ENCODE data around the gene IL1R1. TPM values are rescaled to one million over a fixed set of nuclear protein-coding genes. Genes with fewer than 3 reads are reported as not detected.

IL1R1 gene
- total and polyA plus RNA-seq, 3 donors from 2014 or later = 35.4 to 51.3 (median 49.6) TPM

DNA sequence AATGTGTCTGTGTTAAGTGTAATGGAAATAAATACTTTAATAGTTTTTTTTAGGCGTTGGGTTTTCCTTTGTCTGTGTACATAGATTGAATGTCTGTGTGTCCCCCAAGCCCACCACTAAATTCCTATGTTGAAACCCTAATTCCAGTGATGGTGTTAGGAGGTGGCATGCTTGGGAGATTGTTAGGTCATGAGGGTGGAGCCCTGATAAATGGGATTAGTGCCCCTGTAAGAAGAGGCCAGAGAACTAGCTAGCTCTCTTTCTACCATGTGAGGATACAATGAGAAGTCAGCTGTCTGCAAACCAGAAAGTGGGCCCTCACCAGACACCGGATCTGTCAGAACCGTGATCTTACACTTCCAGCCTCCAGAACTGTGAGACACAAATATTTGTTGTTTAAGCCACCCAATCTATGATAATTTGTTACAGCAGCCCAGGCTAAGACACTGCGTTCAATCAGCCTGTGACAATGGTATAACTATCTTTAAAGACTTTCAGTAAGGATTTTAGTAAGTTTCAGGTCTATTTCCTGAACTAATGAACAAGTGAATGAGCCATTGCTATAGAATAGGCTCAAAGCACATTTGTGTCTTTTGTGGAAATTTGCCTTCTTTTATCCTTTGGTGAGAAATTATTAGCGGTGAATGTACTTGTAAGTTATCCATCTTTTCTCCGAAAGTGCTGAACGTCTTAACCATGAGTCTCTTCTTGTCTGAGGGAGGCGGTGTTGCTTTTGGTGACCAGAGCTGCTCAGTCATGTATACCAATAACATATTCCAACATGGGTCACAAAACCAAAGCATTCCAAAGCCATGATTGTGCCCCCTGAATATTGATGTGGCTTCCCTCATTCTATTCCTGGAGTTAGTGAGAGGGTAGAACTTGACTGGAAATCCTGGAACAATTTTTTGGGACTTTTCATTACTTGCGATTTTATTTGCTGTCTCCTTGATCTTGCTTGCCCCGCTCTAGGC is 29.6 kb upstream of the IL1R1 start:
- H3K36me3 ChIP-seq (ENCODE audit: low read depth, missing control alignments) = no peaks in the 10 kb centered on the region
- intact Hi-C loops (cut with DNase I; ENCODE audit: low total_unique reads) = no loop called here
- TF ChIP-seq POLR2A (IDR thresholded peaks at IDR 0.05) = no peak
- TF ChIP-seq, protein P1, sequence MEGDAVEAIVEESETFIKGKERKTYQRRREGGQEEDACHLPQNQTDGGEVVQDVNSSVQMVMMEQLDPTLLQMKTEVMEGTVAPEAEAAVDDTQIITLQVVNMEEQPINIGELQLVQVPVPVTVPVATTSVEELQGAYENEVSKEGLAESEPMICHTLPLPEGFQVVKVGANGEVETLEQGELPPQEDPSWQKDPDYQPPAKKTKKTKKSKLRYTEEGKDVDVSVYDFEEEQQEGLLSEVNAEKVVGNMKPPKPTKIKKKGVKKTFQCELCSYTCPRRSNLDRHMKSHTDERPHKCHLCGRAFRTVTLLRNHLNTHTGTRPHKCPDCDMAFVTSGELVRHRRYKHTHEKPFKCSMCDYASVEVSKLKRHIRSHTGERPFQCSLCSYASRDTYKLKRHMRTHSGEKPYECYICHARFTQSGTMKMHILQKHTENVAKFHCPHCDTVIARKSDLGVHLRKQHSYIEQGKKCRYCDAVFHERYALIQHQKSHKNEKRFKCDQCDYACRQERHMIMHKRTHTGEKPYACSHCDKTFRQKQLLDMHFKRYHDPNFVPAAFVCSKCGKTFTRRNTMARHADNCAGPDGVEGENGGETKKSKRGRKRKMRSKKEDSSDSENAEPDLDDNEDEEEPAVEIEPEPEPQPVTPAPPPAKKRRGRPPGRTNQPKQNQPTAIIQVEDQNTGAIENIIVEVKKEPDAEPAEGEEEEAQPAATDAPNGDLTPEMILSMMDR (IDR thresholded peaks at IDR 0.05) = no peak
- H3K4me3 ChIP-seq = no peak overlapping the region
- H3K27me3 ChIP-seq = no peaks in the 10 kb centered on the region
- no peaks in the 10 kb centered on the region for H3K4me1 ChIP-seq
- WGBS, 2 donors = 86 to 97% methylated on average over 10 of the region's 10 CpGs
- DNase-seq = no peak
- H3K9me3 ChIP-seq = no peaks in the 10 kb centered on the region
- H3K27ac ChIP-seq = no peak overlapping the region

DNA sequence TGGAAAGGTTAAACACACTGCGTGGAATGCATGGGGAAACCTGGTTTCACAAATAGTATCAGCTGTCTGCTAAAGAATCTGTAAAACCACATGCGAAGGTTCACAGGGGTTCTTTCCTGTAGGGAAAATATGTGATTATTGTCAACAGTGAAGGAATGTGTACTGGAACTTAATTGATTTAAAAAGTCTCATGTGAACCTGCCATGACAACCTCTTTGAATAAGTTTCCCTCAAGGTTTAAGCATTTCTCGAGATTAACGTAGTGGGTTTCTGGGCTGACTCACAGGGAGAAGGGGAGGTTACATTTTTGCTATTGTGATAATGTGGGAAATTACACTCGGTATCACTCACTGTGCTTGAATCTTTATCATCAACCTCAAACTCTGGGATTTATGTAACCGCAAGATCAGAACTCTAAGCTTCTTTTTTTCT is 28.2 kb upstream of the IL1R1 start:
- whole genome bisulfite sequencing, 2 donors = 81 to 90% methylated on average over 6 of the region's 6 CpGs
- Histone ChIP-seq H3K9me3 (no peaks in the 10 kb centered on the region), H3K36me3 (ENCODE audit: low read depth, missing control alignments) (no peaks in the 10 kb centered on the region), H3K4me1 (no peaks in the 10 kb centered on the region), H3K27me3 (no peaks in the 10 kb centered on the region), H3K27ac (no peak overlapping the region), H3K4me3 (no peak overlapping the region)
- no peak for DNase-seq
- intact Hi-C loops (cut with DNase I; ENCODE audit: low total_unique reads) = no loop called here
- TF ChIP-seq POLR2A (IDR thresholded peaks at IDR 0.05) = no peak
- TF ChIP-seq, protein P1 (IDR thresholded peaks at IDR 0.05) = no peak

DNA sequence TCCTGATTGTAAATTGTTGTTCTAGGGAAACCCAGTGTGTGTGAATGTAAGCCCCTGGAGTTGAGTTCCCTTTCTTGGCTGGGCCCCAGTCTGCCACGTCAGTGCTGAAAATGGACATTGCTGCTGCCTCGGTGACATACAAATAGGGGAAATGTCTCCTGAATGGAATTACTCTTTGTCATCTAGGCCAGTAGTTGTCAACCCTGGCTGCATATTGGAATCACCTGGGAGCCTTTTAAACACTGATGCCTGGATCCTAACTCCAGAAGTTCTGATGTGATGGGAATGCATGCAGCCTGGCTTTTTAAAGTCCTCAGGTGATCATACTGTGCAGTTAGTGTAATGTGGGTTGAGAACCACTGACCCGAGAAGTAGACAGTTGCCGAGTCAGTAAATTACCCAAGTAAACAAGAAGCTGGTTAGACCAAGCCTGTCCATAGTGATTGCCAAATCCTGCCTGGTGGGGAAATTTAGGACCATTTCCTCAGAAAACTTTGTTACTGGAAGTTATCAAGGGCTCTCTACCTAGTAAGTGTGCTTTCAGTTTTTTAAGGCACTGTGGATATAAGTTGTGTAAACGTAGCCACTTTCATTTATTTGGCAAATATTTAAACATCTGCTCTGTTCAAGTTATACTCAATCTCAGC is 27.6 kb upstream of the IL1R1 start:
- Histone ChIP-seq H3K9me3 (no peaks in the 10 kb centered on the region), H3K4me3 (no peak overlapping the region), H3K36me3 (ENCODE audit: low read depth, missing control alignments) (no peaks in the 10 kb centered on the region), H3K27ac (no peak overlapping the region), H3K4me1 (no peaks in the 10 kb centered on the region), H3K27me3 (no peaks in the 10 kb centered on the region)
- intact Hi-C loops (cut with DNase I; ENCODE audit: low total_unique reads) = no loop called here
- 90 to 91% methylated on average over 5 of the region's 5 CpGs for WGBS, 2 donors
- no peak for DNase-seq
- TF ChIP-seq, protein P1 (IDR thresholded peaks at IDR 0.05) = no peak
- no peak for TF ChIP-seq POLR2A (IDR thresholded peaks at IDR 0.05)

DNA sequence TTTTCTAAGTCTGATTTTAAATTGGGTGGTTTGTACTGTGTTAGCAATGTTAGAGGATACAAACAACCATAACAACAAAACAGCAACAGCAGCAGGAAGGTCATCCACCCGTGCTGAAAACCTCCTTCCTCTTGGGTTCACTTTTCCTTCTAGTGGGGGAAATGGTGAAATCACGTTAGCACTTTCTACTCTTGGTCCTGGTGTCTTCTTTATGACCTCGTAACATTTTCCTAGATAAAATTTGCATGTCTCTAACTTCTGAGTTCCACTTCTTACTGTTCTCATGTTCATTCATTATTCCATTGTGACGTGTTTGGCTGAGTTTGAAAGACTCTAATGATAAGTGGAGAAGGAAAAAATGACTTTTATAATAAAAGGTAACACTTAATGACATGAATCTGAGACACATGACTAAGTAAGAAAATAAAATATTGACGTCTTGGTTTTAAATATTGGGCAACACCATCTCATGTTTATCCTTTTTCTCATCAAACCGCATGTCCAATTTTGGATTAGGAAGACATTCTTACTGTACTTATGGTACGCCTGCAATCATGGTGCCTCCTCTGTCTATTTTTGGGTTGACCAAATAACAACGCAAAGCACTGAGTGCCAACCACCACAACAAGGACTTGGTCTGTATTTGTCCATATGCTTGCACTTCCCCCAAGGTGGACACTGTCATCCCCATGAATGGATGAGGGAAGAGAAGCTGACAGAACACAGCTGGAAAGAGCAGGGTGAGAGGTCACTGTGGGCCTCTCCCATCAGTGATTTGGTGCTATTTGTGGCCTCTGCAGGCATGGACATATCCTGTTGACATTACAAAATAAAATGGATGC is 25.7 kb upstream of the IL1R1 start:
- WGBS, 2 donors = 73 to 79% methylated on average over 8 of the region's 8 CpGs
- DNase-seq = no peak
- intact Hi-C loops (cut with DNase I; ENCODE audit: low total_unique reads) = no loop called here

More for the DNA sequence above, 25.7 kb upstream of the IL1R1 start:
- H3K9me3 ChIP-seq = no peaks in the 10 kb centered on the region
- H3K4me1 ChIP-seq = no peaks in the 10 kb centered on the region
- H3K4me3 ChIP-seq = no peak overlapping the region
- no peaks in the 10 kb centered on the region for H3K27me3 ChIP-seq
- no peaks in the 10 kb centered on the region for H3K36me3 ChIP-seq (ENCODE audit: low read depth, missing control alignments)
- TF ChIP-seq, protein P1 (IDR thresholded peaks at IDR 0.05) = no peak
- no peak for TF ChIP-seq POLR2A (IDR thresholded peaks at IDR 0.05)
- H3K27ac ChIP-seq = no peak overlapping the region
